Natural killer cell treated with Interleukin-12 subunit alpha and Interleukin-12 subunit beta and Interleukin-15 and Interleukin-18, amount 100 ng/mL, for 72 hours (primary cell): ENCODE results near the gene SLC6A8. TPM values are rescaled to one million over a fixed set of nuclear protein-coding genes. Genes with fewer than 3 reads are reported as not detected.
"Not testable (repeated sequence)": the region's sequence is repeated elsewhere in the genome, so short reads cannot be mapped to it uniquely, and the experiment has no call there.

ENCODE experiments used
- ATAC-seq, 2 donors: fragments of 150-1000 bp; cut with Tn5 transposase in 1 of 2; sonication (Bioruptor Pico), chemical (Tn5 transposase) in 1 of 2; 2 replicates each; pipeline ENCODE4 v1.10.0; 2021
- DNase-seq: peaks from one replicate; pipeline ENCODE4 v3.0.0; 2022; ENCODE audit warnings: low spot score
- H3K27ac Mint-ChIP-seq, 2 donors: 1 replicate in 1 of 2; 2 replicates in 1 of 2; pipeline ENCODE4 v1.8.0; 2022; ENCODE audit warnings: mixed read lengths in 2 of 2, mild to moderate bottlenecking in 1 of 2, moderate library complexity in 1 of 2
- H3K27me3 Mint-ChIP-seq, 2 donors: 1 replicate in 1 of 2; 2 replicates in 1 of 2; pipeline ENCODE4 v1.8.0; 2022; ENCODE audit warnings: mixed read lengths in 2 of 2
- H3K36me3 Mint-ChIP-seq: one replicate; pipeline ENCODE4 v1.8.0; 2022; ENCODE audit warnings: mixed read lengths
- H3K4me1 Mint-ChIP-seq, 2 donors: 1 replicate in 1 of 2; 2 replicates in 1 of 2; pipeline ENCODE4 v1.8.0; 2022; ENCODE audit warnings: low read depth in 2 of 2, mixed read lengths in 2 of 2, mild to moderate bottlenecking in 1 of 2
- H3K4me3 Mint-ChIP-seq: one replicate; pipeline ENCODE4 v1.8.0; 2022; ENCODE audit warnings: mixed read lengths
- H3K9me3 Mint-ChIP-seq: 2 replicates; pipeline ENCODE4 v1.8.0; 2022; ENCODE audit warnings: mixed read lengths
- total RNA-seq, 2 donors: library from RNA; stranded (reverse); gene quantifications; one replicate each; pipeline ENCODE4 v1.2.3, GENCODE V29; 2022

The SLC6A8 gene
- total RNA-seq, 2 donors from 2014 or later, result 2.3 to 4.1 TPM

GRCh38 chrX:153699210-153699783, 11.6 kb downstream of the SLC6A8 start:
- not testable (repeated sequence) for H3K9me3 Mint-ChIP-seq, H3K36me3 Mint-ChIP-seq, ATAC-seq, H3K4me3 Mint-ChIP-seq, DNase-seq, H3K27ac Mint-ChIP-seq, H3K4me1 Mint-ChIP-seq, H3K27me3 Mint-ChIP-seq

- H3K27me3 Mint-ChIP-seq, H3K27ac Mint-ChIP-seq, H3K9me3 Mint-ChIP-seq, H3K4me3 Mint-ChIP-seq, H3K4me1 Mint-ChIP-seq, ATAC-seq, H3K36me3 Mint-ChIP-seq, DNase-seq: not testable (repeated sequence)
Measured at GRCh38 chrX:153699784-153700371, 12.2 kb downstream of the SLC6A8 start.

- no peaks in the 10 kb centered on the region for H3K36me3 Mint-ChIP-seq
- no peak overlapping the region for H3K4me3 Mint-ChIP-seq
- no peaks in the 10 kb centered on the region for H3K4me1 Mint-ChIP-seq
- no peak for ATAC-seq
- no peaks in the 10 kb centered on the region for H3K9me3 Mint-ChIP-seq
- H3K27ac Mint-ChIP-seq, result no peak overlapping the region
- H3K27me3 Mint-ChIP-seq, result no peaks in the 10 kb centered on the region
- no peak for DNase-seq
Measured at GRCh38 chrX:153700376-153700945, 12.7 kb downstream of the SLC6A8 start.

- ATAC-seq, result no peak
- no peaks in the 10 kb centered on the region for H3K36me3 Mint-ChIP-seq
- no peaks in the 10 kb centered on the region for H3K27me3 Mint-ChIP-seq
- no peak for DNase-seq
- no peaks in the 10 kb centered on the region for H3K9me3 Mint-ChIP-seq
- no peak overlapping the region for H3K27ac Mint-ChIP-seq
- no peaks in the 10 kb centered on the region for H3K4me1 Mint-ChIP-seq
- no peak overlapping the region for H3K4me3 Mint-ChIP-seq
Measured at GRCh38 chrX:153700967-153701366, 13.2 kb downstream of the SLC6A8 start.

- no peak for ATAC-seq
- Mint-ChIP-seq H3K4me3 (no peak overlapping the region), H3K27me3 (no peaks in the 10 kb centered on the region), H3K36me3 (no peaks in the 10 kb centered on the region), H3K9me3 (no peaks in the 10 kb centered on the region), H3K27ac (no peak overlapping the region), H3K4me1 (peaks cover 0 to 3% of the 10 kb centered on the region in 2 donors)
- no peak for DNase-seq
Measured at GRCh38 chrX:153701706-153702105, 14.0 kb downstream of the SLC6A8 start.

GRCh38 chrX:153702336-153703035, 14.8 kb downstream of the SLC6A8 start:
- DNase-seq (no peak), ATAC-seq (no peak)
- Mint-ChIP-seq H3K36me3 (no peaks in the 10 kb centered on the region), H3K27ac (no peak overlapping the region), H3K4me1 (peaks cover 0 to 4% of the 10 kb centered on the region in 2 donors), H3K27me3 (no peaks in the 10 kb centered on the region), H3K9me3 (no peaks in the 10 kb centered on the region), H3K4me3 (no peak overlapping the region)

- ATAC-seq, result no peak
Measured at GRCh38 chrX:153703036-153703370, 15.3 kb downstream of the SLC6A8 start.

GRCh38 chrX:153704021-153704526, 16.3 kb downstream of the SLC6A8 start:
- Mint-ChIP-seq H3K27me3 (no peaks in the 10 kb centered on the region), H3K9me3 (no peaks in the 10 kb centered on the region), H3K36me3 (no peaks in the 10 kb centered on the region), H3K4me3 (no peak overlapping the region), H3K4me1 (peaks cover 0 to 4% of the 10 kb centered on the region in 2 donors), H3K27ac (no peak overlapping the region)
- ATAC-seq, result no peak
- DNase-seq, result no peak

More at GRCh38 chrX:153703036-153703370, 15.3 kb downstream of the SLC6A8 start:
- H3K36me3 Mint-ChIP-seq, result no peaks in the 10 kb centered on the region
- no peak overlapping the region for H3K4me3 Mint-ChIP-seq
- H3K27me3 Mint-ChIP-seq, result no peaks in the 10 kb centered on the region
- no peak for DNase-seq
- no peak overlapping the region for H3K27ac Mint-ChIP-seq
- peaks cover 0 to 4% of the 10 kb centered on the region in 2 donors for H3K4me1 Mint-ChIP-seq
- no peaks in the 10 kb centered on the region for H3K9me3 Mint-ChIP-seq

GRCh38 chrX:153704631-153705402, 17.1 kb downstream of the SLC6A8 start:
- not testable (repeated sequence) for H3K27ac Mint-ChIP-seq, H3K36me3 Mint-ChIP-seq, ATAC-seq, H3K4me3 Mint-ChIP-seq, H3K27me3 Mint-ChIP-seq, H3K9me3 Mint-ChIP-seq, H3K4me1 Mint-ChIP-seq, DNase-seq

- not testable (repeated sequence) for H3K36me3 Mint-ChIP-seq, H3K4me1 Mint-ChIP-seq, H3K4me3 Mint-ChIP-seq, H3K27ac Mint-ChIP-seq, H3K27me3 Mint-ChIP-seq, ATAC-seq, H3K9me3 Mint-ChIP-seq, DNase-seq
Measured at GRCh38 chrX:153705403-153706060, 17.8 kb downstream of the SLC6A8 start.

GRCh38 chrX:153706799-153707198, 19.1 kb downstream of the SLC6A8 start:
- Mint-ChIP-seq H3K4me1 (peaks cover 0 to 4% of the 10 kb centered on the region in 2 donors), H3K9me3 (no peaks in the 10 kb centered on the region), H3K27ac (no peak overlapping the region), H3K36me3 (no peaks in the 10 kb centered on the region), H3K27me3 (no peaks in the 10 kb centered on the region), H3K4me3 (no peak overlapping the region)
- DNase-seq, result no peak
- no peak for ATAC-seq

GRCh38 chrX:153707406-153707805, 19.7 kb downstream of the SLC6A8 start:
- H3K36me3 Mint-ChIP-seq, result no peaks in the 10 kb centered on the region
- peaks cover 0 to 4% of the 10 kb centered on the region in 2 donors for H3K4me1 Mint-ChIP-seq
- DNase-seq, result no peak
- no peaks in the 10 kb centered on the region for H3K27me3 Mint-ChIP-seq
- H3K27ac Mint-ChIP-seq, result no peak overlapping the region
- no peaks in the 10 kb centered on the region for H3K9me3 Mint-ChIP-seq
- no peak overlapping the region for H3K4me3 Mint-ChIP-seq
- ATAC-seq, result no peak

- H3K27ac Mint-ChIP-seq, result no peak overlapping the region
- DNase-seq (no peak), ATAC-seq (peak in 1 of 2 donors; percentile 27)
Measured at GRCh38 chrX:153708415-153708814, 20.7 kb downstream of the SLC6A8 start.

More at GRCh38 chrX:153708415-153708814, 20.7 kb downstream of the SLC6A8 start:
- no peaks in the 10 kb centered on the region for H3K27me3 Mint-ChIP-seq
- H3K9me3 Mint-ChIP-seq, result no peaks in the 10 kb centered on the region
- no peaks in the 10 kb centered on the region for H3K36me3 Mint-ChIP-seq
- H3K4me1 Mint-ChIP-seq, result peaks cover 0 to 4% of the 10 kb centered on the region in 2 donors
- H3K4me3 Mint-ChIP-seq, result no peak overlapping the region
